LNCaP clone FGC (cell line): Measurements from ENCODE around the gene MRPL50.
A peak's percentile ranks its signal among the peaks of the same experiment; 100 is the strongest.

Experiments
- DNase-seq: peaks from one replicate; pipeline ENCODE4 v3.0.0-alpha.2; 2011; ENCODE audit warnings: low read depth
- H3K4me3 ChIP-seq: 2 replicates; pipeline ENCODE4 v1.5.1; 2011; ENCODE audit warnings: mild to moderate bottlenecking, low read depth, low read length, control low read depth
- CTCF ChIP-seq: IDR thresholded peaks from 2 replicates; pipeline ENCODE4 v1.5.1; 2012; ENCODE audit warnings: mild to moderate bottlenecking; ENCODE audit not compliant: control insufficient read depth, insufficient read depth; ENCODE audit errors: extremely low read depth

The MRPL50 gene

DNA sequence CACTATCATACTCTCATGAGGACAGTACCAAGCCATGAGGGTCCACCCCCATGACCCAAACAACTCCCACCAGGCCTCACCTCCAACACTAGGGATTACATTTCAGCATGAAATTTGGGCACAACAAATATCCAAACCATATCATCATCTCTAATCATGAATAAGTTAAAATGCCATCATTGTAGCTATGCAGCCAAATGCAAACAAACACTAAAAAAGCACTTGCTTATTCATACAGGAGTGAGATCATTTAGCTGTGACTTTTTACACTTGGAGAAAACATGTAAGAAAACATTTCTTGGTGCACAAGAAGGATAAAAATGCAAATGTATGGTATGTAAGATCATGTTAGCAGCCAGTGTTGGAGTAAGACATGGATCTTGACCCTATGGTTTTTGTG, 37.8 kb downstream of the MRPL50 start:
- DNase-seq: no peak
- no peak for TF ChIP-seq CTCF
- H3K4me3 ChIP-seq: no peak overlapping the region

GRCh38 chr9:101359679-101360078, 38.7 kb downstream of the MRPL50 start:
- no peak for TF ChIP-seq CTCF
- no peak for DNase-seq
- no peak overlapping the region for H3K4me3 ChIP-seq

DNA sequence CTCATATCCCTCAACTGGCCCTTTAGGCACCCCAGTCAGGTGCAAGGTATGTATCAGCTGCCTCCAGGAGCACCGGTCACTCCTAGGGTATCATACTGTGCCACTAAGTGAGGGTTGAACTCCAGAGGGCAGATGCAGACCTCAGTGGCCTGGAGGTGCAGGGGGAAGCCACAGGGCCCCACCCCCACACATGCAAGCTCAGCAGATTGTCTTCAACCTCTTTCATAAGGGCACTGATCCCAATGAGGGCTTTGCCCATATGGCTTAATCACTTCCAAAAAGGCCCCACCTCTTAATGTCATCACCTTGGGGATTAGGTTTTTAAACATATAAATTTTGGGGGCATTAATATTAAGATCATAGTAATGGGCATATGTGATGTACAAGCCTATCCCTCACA, 41.8 kb downstream of the MRPL50 start:
- no peak for TF ChIP-seq CTCF
- no peak for DNase-seq
- H3K4me3 ChIP-seq: no peak overlapping the region

DNA sequence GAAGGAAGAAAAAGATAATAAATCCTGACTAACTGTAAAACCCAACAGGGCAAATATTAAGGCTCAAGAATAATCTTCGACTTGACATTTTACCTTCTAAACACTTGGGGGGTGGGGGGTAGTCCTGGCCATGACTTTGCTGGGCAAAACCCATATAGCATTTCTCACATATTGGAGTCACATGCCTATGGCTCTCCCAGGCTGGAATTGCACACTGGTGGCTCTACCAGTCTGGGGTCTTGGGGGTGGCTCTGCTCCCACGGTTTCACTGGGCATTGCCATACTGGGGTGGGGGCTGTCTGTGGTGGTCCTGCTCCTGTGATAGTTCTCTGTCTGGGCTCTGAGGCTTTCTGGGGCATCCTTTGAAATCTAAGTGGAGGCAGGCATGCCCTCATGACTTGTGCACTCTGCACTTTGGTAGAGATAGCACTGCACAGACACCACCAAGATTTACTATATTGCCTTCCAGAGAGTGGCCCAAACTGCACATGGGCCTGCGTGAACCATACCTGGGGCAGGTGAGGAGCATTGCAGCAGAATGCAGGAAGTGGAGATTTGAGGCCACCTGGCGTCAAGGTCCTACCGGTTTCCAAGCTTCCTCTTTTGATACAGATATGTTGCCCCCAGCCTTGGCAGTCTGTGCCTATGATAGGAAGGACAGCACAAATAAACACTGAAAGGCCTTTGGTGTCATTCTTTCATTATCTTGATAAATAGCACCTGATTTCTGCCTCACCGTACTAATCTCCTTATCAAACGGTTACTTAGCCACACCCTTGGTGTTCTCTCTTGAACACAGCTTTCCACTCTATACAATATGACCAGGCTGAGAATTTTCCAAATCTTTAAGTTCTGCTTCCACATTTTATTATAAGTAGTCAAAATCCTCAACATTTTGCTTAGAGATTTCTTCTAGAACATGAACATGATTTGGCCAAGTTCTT, 43.4 kb downstream of the MRPL50 start:
- no peak overlapping the region for H3K4me3 ChIP-seq
- no peak for DNase-seq
- TF ChIP-seq CTCF: no peak

- H3K4me3 ChIP-seq: no peak overlapping the region
- DNase-seq: no peak
- no peak for TF ChIP-seq CTCF
Measured at GRCh38 chr9:101354143-101354764, 44.2 kb downstream of the MRPL50 start.

- peak; percentile 27 for DNase-seq
- H3K4me3 ChIP-seq: no peak overlapping the region
- TF ChIP-seq CTCF: no peak
Measured at GRCh38 chr9:101353683-101354082, 44.7 kb downstream of the MRPL50 start.
